Activated B cell treated with CpG ODN at 0.5 μM for 24 hours (primary cell): ENCODE data around the gene NFYB. TPM values are rescaled to one million over a fixed set of nuclear protein-coding genes. Genes with fewer than 3 reads are reported as not detected.

ENCODE experiments used
- ATAC-seq: fragments of 200-7000 bp; cut with Tn5 transposase; one replicate; pipeline ENCODE4 v1.10.0; 2021; ENCODE audit warnings: low read depth, mild to moderate bottlenecking, moderate library complexity
- CTCF ChIA-PET: fragments of 350-600 bp; sonication (Branson Sonifier 250); formaldehyde crosslinking; loops from one replicate; lab custom pipeline; 2021; ENCODE audit warnings: antibody characterized with exemption; lab: Charles Lee
- POLR2A ChIA-PET: fragments of 350-600 bp; sonication (Branson Sonifier 250); formaldehyde crosslinking; loops from one replicate; lab custom pipeline; 2021; ENCODE audit warnings: antibody characterized with exemption; lab: Charles Lee
- DNase-seq: peaks from one replicate; pipeline ENCODE4 v3.0.0; 2022
- H3K27ac Mint-ChIP-seq: one replicate; pipeline ENCODE4 v1.8.0; 2020; ENCODE audit warnings: mixed read lengths
- H3K27me3 Mint-ChIP-seq: one replicate; pipeline ENCODE4 v1.8.0; 2021; ENCODE audit warnings: mixed read lengths
- H3K36me3 Mint-ChIP-seq: one replicate; pipeline ENCODE4 v1.8.0; 2021; ENCODE audit warnings: low read depth, mixed read lengths
- H3K4me1 Mint-ChIP-seq: one replicate; pipeline ENCODE4 v1.8.0; 2021; ENCODE audit warnings: mixed read lengths
- H3K4me3 Mint-ChIP-seq: one replicate; pipeline ENCODE4 v1.8.0; 2020; ENCODE audit warnings: mild to moderate bottlenecking, mixed read lengths
- H3K9me3 Mint-ChIP-seq: one replicate; pipeline ENCODE4 v1.8.0; 2020; ENCODE audit warnings: mixed read lengths
- CTCF ChIP-seq: fragments of 200-600 bp; IDR thresholded peaks from one replicate; pipeline ENCODE4 v1.8.0; 2022; ENCODE audit warnings: antibody characterized with exemption, mild to moderate bottlenecking
- intact Hi-C: fragments of 100-400 bp; cut with micrococcal nuclease; formaldehyde crosslinking; loops from one replicate; pipeline ENCODE4 v1.15.1; 2024
- total RNA-seq: library from RNA; stranded (reverse); gene quantifications from 2 replicates; pipeline ENCODE4 v1.2.3, GENCODE V29; 2022

NFYB gene
- total RNA-seq, 1 donor from 2014 or later: 17.0 TPM

- Mint-ChIP-seq H3K4me1 (no peaks in the 10 kb centered on the region), H3K9me3 (no peaks in the 10 kb centered on the region), H3K27ac (no peak overlapping the region), H3K36me3 (peaks cover 66% of the 10 kb centered on the region), H3K4me3 (no peak overlapping the region), H3K27me3 (no peaks in the 10 kb centered on the region)
- intact Hi-C loops: no loop called here
- no peak for TF ChIP-seq CTCF
- POLR2A ChIA-PET: no interaction called here
- no peak for DNase-seq
- CTCF ChIA-PET: interaction anchor here (1.1 to 2.3 kb wide), 2 partner anchors 14 to 25 kb away, joined by 3 to 6 read pairs; no protein-coding TSS in a partner anchor
- no peak for ATAC-seq
These were observed 54.1 kb downstream of the NFYB start for GRCh38 chr12:104083769-104084475.

DNA sequence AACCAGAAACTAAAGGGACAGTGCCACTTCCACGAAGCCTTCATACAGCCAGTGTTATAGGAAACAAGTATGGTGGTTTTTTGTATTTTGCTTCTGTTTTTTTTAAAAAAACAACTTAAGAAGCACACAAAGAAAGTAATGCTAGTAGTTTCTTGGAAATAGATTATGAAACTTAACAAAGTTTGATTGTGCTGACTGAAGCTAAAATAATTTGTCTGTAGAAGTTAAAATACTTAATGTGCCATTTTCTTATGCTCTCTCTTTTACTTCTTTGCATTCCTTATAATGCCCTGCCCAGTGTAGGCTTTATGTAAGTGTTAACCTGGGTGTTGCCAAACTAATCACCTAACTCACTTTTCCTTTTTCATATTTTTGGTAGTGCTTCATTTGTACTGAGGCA, 57.2 kb downstream of the NFYB start:
- ChIA-PET POLR2A (no interaction called here), CTCF (interaction anchor here (0.8 kb wide), 1 partner anchor 28 kb away, joined by 4 read pairs; no protein-coding TSS in a partner anchor)
- DNase-seq (no peak), ATAC-seq (no peak)
- Mint-ChIP-seq H3K27ac (no peak overlapping the region), H3K4me1 (no peaks in the 10 kb centered on the region), H3K36me3 (peaks cover 56% of the 10 kb centered on the region), H3K27me3 (no peaks in the 10 kb centered on the region), H3K9me3 (no peaks in the 10 kb centered on the region), H3K4me3 (no peak overlapping the region)
- TF ChIP-seq CTCF: no peak
- intact Hi-C loops: no loop called here

DNA sequence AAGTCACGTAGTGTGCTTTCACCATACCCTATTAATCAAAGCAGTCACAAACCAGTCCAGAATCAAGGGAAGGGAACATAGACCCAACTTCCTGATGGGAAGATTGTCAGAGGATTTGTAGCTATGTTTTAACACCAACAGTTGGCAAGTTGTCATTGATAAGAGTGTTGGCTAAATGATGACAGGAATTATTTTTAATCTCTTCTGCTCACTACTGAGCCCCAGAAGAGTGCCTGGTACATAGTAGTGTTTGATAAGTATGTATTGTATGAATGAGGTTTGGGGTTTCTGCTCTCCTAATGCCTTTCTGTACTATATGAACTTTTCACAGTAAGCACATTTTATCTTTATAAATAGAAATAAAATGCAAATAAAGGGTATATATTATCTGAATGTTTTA, 59.0 kb downstream of the NFYB start:
- DNase-seq (no peak), ATAC-seq (no peak)
- intact Hi-C loops: no loop called here
- H3K4me3 Mint-ChIP-seq: no peak overlapping the region
- POLR2A ChIA-PET: no interaction called here
- CTCF ChIA-PET: no interaction called here
- TF ChIP-seq CTCF: no peak
- H3K36me3 Mint-ChIP-seq: peaks cover 47% of the 10 kb centered on the region
- no peaks in the 10 kb centered on the region for H3K9me3 Mint-ChIP-seq
- no peaks in the 10 kb centered on the region for H3K4me1 Mint-ChIP-seq
- no peaks in the 10 kb centered on the region for H3K27me3 Mint-ChIP-seq
- H3K27ac Mint-ChIP-seq: no peak overlapping the region

DNA sequence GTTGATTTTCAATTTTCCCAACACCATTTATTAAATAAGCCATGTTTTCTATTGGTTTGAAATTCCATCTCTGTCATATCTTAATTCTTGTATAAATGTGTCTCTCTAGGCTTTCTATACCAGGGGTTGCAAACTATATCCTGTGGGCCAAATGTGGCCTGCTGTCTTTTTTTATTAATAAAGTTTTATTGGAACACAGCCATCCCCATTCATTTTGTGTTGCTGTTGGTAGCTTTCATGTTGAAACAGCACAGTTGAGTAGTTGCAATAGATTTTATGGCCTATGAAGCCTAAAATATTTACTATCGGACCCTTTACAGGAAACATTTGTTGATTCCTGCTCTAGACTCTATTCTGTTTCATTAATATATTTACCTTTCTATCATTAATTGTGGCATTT, 64.3 kb downstream of the NFYB start:
- Mint-ChIP-seq H3K4me1 (no peaks in the 10 kb centered on the region), H3K9me3 (no peaks in the 10 kb centered on the region), H3K27ac (no peak overlapping the region), H3K36me3 (peaks cover 38% of the 10 kb centered on the region), H3K4me3 (no peak overlapping the region), H3K27me3 (no peaks in the 10 kb centered on the region)
- no peak for DNase-seq
- intact Hi-C loops: no loop called here
- POLR2A ChIA-PET: no interaction called here
- TF ChIP-seq CTCF: no peak
- ATAC-seq: no peak
- CTCF ChIA-PET: no interaction called here

GRCh38 chr12:104072099-104072498, 65.9 kb downstream of the NFYB start:
- no peak for TF ChIP-seq CTCF
- Mint-ChIP-seq H3K36me3 (peaks cover 44% of the 10 kb centered on the region), H3K4me1 (no peaks in the 10 kb centered on the region)

More at GRCh38 chr12:104072099-104072498, 65.9 kb downstream of the NFYB start:
- intact Hi-C loops: no loop called here
- Mint-ChIP-seq H3K27me3 (no peaks in the 10 kb centered on the region), H3K9me3 (no peaks in the 10 kb centered on the region), H3K4me3 (no peak overlapping the region), H3K27ac (no peak overlapping the region)
- ChIA-PET CTCF (interaction anchor here (1.0 kb wide), 1 partner anchor 10 kb away, joined by 3 read pairs; no protein-coding TSS in a partner anchor), POLR2A (no interaction called here)
- ATAC-seq: no peak
- no peak for DNase-seq

Other genes with a start within 250 kb of the NFYB start
- gene HSP90B1, start 207.8 kb downstream of the NFYB start, total RNA-seq: 346 and 368 TPM in 2 replicates
- gene TDG, start 172.3 kb downstream of the NFYB start, total RNA-seq: 31.5 and 34.2 TPM in 2 replicates
- not detected in 2 replicates for gene GLT8D2, start 88.0 kb downstream of the NFYB start, total RNA-seq
- gene HCFC2, start 73.7 kb downstream of the NFYB start, total RNA-seq: 7.4 and 11.2 TPM in 2 replicates
- 72.0 and 77.3 TPM in 2 replicates for gene TXNRD1, start 77.6 kb upstream of the NFYB start, total RNA-seq
- gene EID3, start 165.5 kb upstream of the NFYB start, total RNA-seq: 6.2 TPM in 2 replicates